DMS79 (cell line): ENCODE data around the gene BICD1.
A peak's percentile ranks its signal among the peaks of the same experiment; 100 is the strongest.

Experiments
- DNase-seq: peaks from one replicate; lab custom pipeline; 2025; lab: John Stamatoyannopoulos, UW

BICD1 gene

GRCh38 chr12:32344047-32344446, 237.4 kb downstream of the BICD1 start:
- no peak for DNase-seq

- no peak for DNase-seq
Observed at GRCh38 chr12:32353540-32353939, 246.9 kb downstream of the BICD1 start.

DNA sequence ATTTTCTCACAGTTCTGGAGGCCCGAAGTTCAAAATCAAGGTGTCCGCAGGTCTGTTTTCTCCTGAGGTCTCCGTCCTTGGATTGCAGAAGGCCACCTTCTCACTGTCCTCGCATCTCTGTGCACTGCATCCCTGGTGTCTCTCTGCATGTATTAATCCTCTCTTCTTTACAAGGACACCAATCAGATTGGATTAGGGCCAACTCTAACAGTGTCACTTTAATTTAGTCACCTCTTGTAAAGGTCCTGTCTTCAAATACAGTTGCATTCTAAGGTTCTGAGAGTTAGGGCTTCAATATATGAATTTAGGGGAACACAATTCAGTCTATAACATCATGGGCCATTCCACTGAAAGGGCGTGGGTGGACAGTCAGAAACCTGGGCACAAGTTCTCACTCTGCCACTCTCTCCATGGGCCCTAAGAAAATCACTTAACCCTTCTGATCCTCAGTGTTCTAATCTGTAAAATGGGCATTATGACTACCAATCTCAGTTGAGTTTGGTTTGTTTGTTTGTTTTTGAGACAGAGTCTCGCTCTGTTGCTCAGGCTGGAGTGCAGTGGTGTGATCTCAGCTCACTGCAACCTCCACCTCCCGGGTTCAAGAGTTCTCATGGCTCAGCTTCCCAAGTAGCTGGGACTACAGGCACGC, 251.1 kb downstream of the BICD1 start:
- no peak for DNase-seq

DNA sequence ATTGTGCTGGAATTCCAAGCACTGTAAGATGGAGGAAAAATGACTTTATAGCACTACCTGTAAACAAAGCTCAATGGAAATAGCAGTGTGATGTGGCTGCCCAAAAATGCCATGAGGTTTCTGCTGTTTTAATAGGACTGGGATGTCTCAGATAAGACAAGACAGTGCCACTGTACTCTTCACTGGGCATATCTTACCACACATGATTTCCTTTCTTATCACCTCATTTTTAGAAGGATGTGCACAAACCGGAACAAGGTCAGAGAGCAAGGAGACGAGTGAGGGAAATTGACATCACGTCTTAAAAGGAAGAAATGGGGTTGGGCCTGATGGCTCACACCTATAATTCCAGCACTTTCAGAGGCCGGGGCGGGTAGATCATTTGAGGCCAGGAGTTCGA, 254.3 kb downstream of the BICD1 start:
- DNase-seq: no peak

DNA sequence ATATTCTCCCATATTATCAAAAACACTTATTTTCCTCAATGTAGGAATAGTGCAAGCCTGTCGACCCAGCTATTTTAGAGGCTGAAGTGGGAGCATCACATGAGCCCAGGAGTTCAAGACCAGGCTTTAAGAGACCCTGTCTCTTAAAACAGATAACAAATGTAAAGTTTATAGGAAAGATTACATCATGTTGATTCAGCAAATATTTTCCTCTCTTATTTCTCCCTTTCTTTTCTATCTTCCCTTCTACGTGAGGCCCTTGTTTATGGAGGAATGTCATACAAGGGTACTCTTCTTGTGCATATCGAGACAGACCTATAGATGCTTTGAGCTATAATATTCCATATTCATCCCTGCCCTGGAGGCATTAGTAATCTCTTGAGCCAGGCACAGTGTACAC, 256.2 kb downstream of the BICD1 start:
- no peak for DNase-seq

DNA sequence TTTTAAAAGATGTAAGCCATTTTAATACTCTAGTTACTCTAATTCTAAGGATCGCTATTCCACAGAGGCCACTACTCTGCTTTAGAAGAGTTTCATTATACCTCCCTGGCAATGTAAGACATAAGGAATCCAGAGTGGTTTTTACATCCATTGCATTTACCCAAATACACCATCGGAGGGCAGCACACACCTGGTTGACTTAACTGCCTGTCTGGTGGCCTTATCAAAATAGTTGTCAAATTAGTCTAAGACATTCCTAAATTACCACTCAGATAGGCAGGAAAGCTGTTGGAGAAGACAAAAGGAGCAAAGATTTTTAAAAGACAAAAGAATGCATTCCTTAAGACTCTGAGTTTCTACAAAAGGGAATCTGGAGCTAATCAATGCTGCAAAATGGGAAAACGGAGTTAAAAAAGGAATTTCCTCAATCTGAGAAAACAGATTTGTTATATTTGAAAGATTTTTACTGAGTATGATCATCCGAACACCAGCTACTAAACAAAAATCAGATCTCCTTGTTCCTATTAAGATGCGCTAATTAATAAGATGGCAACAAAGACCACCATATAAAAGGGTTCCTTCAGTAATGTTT, 258.9 kb downstream of the BICD1 start:
- DNase-seq: peak; percentile 23

DNA sequence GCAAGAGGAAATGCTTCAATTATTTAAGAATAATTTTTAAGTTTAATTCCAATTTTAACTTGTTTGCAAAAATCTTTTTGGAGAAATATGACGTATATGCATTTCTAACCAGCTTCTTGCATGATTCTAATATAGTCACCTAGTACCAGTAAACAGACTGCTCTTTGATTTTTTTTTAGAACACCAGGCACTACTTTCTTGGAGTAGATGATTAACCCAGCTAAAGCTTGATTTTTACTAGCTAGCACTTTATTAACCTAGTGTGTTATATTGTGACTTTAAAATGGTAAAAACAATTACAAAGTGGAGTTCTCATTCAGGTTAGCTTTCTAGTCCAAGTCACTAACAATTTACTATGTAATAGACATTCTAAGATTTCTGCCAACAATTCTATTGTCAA, 260.1 kb downstream of the BICD1 start:
- no peak for DNase-seq

GRCh38 chr12:32367381-32367780, 260.7 kb downstream of the BICD1 start:
- DNase-seq: no peak

DNA sequence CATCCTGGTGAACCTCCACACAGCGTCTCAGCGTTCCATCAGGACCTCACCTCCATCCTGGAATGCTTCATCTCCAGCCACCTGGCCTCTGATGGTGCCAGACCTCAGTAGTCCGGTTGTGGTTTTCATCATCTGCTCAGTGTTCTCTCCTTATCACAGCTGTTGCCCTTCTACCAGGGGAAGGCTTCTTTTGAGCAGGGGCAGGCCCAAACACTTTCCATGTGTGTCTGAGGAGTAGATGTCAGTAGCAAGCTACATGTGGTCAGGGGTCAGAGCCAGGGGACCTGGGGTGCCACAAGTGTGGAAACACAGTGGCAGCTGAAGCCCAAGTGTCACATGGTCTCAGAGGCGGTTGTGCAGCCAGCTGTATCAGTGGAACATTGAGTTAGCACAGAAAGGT, 262.6 kb downstream of the BICD1 start:
- DNase-seq: no peak

GRCh38 chr12:32377344-32378055, 270.9 kb downstream of the BICD1 start:
- no peak for DNase-seq

- no peak for DNase-seq
Observed at GRCh38 chr12:32379213-32379612, 272.6 kb downstream of the BICD1 start.

GRCh38 chr12:32379667-32380066, 273.0 kb downstream of the BICD1 start:
- no peak for DNase-seq

GRCh38 chr12:32382226-32382625, 275.6 kb downstream of the BICD1 start:
- no peak for DNase-seq

- peak; percentile 46 for DNase-seq
Observed at GRCh38 chr12:32390572-32391219, 284.0 kb downstream of the BICD1 start.

DNA sequence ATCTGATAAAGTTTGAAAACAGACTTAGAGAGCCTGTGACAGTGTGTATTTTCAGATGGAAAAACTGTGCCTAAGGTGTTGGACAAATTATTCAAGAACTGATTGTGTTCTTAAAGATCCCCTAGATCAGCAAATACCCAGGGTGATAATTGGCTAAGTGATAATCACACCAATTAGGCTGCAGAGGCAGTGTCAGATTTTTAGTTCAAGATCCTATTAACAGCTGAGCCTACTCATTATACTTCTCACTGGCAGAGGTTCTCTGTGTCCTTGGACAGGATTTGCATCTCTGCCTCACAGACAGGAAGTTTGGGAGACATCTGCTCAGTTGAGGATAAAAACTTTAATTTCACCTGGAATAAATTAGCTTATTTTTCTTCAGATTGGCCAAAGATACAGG, 288.4 kb downstream of the BICD1 start:
- DNase-seq: no peak

DNA sequence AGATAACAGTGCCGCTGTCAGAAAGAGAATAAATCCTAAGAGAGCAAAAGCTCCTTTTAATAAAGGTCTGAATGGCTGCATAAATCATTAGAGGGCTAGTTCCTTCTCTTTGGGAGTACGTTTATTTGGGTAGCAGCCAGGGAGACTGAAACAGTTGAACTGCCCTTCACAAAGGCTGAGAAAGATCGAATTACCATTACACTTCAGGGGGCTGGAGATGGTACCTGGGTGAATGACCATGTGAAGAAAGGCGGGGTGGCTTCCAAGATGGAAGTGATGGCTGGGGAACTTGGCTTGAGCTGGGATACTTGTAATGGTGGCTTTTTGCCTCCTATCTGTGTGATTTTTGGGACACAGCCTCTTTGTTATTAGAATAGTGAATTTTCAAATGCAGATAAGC, 291.0 kb downstream of the BICD1 start:
- peak; percentile 24 for DNase-seq

GRCh38 chr12:32398181-32398580, 291.5 kb downstream of the BICD1 start:
- DNase-seq: no peak

GRCh38 chr12:32398816-32399369, 292.2 kb downstream of the BICD1 start:
- DNase-seq: no peak

DNA sequence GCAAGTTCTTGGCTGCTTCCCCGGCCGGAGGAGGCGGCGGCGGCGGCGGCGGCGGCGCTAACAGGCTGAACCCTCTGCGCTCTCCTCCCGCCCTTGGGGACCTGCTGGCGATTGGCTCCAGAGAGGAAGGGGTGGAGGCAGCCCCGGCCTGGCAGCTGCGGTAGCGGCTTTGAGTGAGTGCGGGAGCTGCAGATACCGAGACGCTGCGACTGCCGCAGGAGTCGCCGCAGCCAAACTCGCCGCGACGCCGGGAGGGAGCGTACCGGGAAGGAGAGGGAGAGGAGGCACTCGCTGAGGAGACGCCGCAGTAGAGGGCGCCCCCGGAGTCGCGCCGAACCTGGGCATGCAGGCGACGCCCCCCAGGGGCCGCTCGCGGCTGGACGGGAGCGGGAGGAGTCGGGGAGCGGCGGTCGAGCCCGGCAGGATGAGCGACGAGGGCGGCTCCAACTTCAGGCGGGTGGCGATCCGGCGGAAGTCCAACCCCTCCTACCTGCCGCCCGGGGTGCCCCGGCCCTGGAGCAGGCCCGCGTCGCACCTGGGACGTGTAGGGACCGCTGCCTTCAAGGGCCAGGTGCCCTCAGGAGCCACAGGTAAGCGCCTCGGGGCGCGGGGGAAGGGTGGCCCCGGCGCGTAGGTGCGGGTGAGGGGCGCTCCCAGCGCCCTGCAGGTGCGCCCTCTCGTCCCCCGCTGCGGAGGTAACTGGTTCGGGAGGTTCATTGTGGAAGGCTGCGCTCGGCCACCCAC, 292.9 kb downstream of the BICD1 start, which contains the start of gene FGD4:
Gene FGD4, plus strand, starts transcription at position 189 of the 744 bp plus-strand sequence.
- peak; percentile 73 for DNase-seq

DNA sequence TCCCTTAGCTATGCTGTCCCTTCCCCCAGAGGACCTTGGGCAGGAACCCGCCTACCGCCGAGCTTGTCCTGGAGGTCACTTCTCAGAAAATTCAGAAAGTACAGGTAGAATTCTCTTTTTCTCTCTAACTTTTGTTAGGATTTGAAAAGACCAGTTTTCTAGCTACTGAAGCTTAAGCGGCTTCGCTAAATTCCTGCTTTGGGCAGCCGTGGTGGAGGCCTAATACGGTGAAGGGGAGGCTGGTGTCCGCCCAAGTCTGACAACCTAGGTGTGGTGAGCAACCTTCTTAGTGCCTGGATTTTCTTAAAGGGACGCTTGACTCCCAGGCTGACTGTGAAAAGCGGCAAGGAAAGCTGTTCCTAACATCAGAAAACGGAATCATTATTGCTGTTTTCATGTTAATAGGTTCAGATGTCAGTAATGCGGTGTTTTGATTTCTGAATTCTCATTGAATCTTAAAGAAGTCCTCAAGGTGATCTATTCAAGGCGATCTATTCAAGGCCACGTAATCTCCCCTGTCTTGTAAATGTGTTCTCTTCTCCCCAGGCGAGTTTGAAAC, 293.5 kb downstream of the BICD1 start:
- no peak for DNase-seq

- DNase-seq: no peak
Observed at GRCh38 chr12:32400866-32401265, 294.2 kb downstream of the BICD1 start.

DNA sequence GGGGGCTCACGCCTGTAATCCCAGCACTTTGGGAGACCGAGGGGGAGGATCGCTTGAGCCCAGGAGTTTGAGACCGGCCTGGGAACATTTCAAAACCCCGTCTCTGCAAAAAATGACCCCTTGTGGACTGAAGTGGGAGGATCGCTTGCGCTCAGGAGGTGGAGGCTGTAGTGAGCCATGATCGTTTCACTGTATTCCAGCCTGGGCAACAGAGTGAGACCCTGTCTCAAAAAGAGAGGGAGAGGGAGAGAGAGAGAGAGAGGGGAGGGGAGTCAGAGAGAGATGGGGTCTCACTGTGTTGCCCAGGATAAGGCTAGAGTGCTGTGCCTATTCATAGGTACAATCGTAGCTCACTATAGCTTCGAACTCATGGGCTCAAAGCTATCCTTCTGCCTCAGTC, 295.5 kb downstream of the BICD1 start:
- no peak for DNase-seq
